SU-DHL-6 (cell line): ENCODE results near the gene PHLDB2.

Source experiments
- H2AFZ ChIP-seq: fragments of 200-600 bp; sonication (generic); 2 replicates; pipeline ENCODE4 v1.6.1; 2014; ENCODE audit warnings: low read depth, mild to moderate bottlenecking, moderate library complexity, mixed read lengths, antibody characterized with exemption, low read length; ENCODE audit not compliant: severe bottlenecking
- H3F3A ChIP-seq: fragments of 200-600 bp; shearing (Covaris generic); 2 replicates; pipeline ENCODE4 v1.6.0; 2016; ENCODE audit warnings: antibody characterized with exemption, mild to moderate bottlenecking; ENCODE audit not compliant: insufficient read depth
- H3K27ac ChIP-seq: fragments of 200-600 bp; sonication (generic); 2 replicates; pipeline ENCODE4 v1.5.1; 2016; ENCODE audit warnings: low read depth, mild to moderate bottlenecking, low read length, moderate library complexity, mixed read lengths
- H3K27me3 ChIP-seq: fragments of 200-600 bp; sonication (generic), shearing (Covaris generic); 2 replicates; pipeline ENCODE4 v1.6.0; 2014; ENCODE audit warnings: mild to moderate bottlenecking, low read length
- H3K36me3 ChIP-seq: fragments of 200-600 bp; sonication (generic); 2 replicates; pipeline ENCODE4 v1.6.1; 2014; ENCODE audit warnings: mild to moderate bottlenecking, low read length, mixed read lengths
- H3K4me2 ChIP-seq: fragments of 300-600, 200-600 bp; shearing (Covaris generic), sonication (generic); 2 replicates; pipeline ENCODE4 v1.6.0; 2014; ENCODE audit warnings: low read length, low read depth, mild to moderate bottlenecking; ENCODE audit not compliant: poor library complexity, severe bottlenecking
- H3K4me3 ChIP-seq: fragments of 200-600 bp; sonication (generic); 2 replicates; pipeline ENCODE4 v1.5.1; 2014; ENCODE audit warnings: antibody characterized with exemption, low read length, mild to moderate bottlenecking, mixed read lengths; ENCODE audit not compliant: insufficient read depth, poor library complexity, severe bottlenecking
- H3K79me2 ChIP-seq: fragments of 200-600 bp; sonication (generic); 2 replicates; pipeline ENCODE4 v1.6.1; 2014; ENCODE audit warnings: mild to moderate bottlenecking, low read length, moderate library complexity; ENCODE audit not compliant: insufficient read depth
- H3K9ac ChIP-seq: fragments of 200-600 bp; sonication (generic); 2 replicates; pipeline ENCODE4 v1.7.0; 2014; ENCODE audit warnings: mild to moderate bottlenecking, low read length
- H3K9me2 ChIP-seq: fragments of 200-600 bp; sonication (generic); replicated peaks from 2 replicates; pipeline ENCODE4 v1.6.1; 2014; ENCODE audit warnings: low read length; ENCODE audit not compliant: insufficient read depth
- H3K9me3 ChIP-seq: fragments of 200-600 bp; sonication (generic); 2 replicates; pipeline ENCODE4 v1.6.1; 2014; ENCODE audit warnings: low read length, mixed read lengths; ENCODE audit not compliant: insufficient read depth
- H4K20me1 ChIP-seq: fragments of 200-600 bp; sonication (generic); 2 replicates; pipeline ENCODE4 v1.6.1; 2014; ENCODE audit warnings: low read depth, mild to moderate bottlenecking, antibody characterized with exemption, low read length, moderate library complexity, mixed read lengths
- CTCF ChIP-seq: fragments of 200-600 bp; sonication (generic); IDR thresholded peaks from one replicate; pipeline ENCODE4 v1.5.1; 2017; ENCODE audit warnings: antibody characterized with exemption, mild to moderate bottlenecking, low read length, moderate library complexity; ENCODE audit not compliant: insufficient read depth, poor library complexity, severe bottlenecking
- EZH2phosphoT487 ChIP-seq: fragments of 200-600 bp; sonication (generic), shearing (Covaris generic); conservative IDR thresholded peaks from 2 replicates; pipeline ENCODE4 v1.6.1; 2018; ENCODE audit warnings: mild to moderate bottlenecking, antibody characterized with exemption, low read length, moderate library complexity, mixed read lengths

Gene PHLDB2

GRCh38 chr3:111932946-111933345 is 73.9 kb downstream of the PHLDB2 start:
- Histone ChIP-seq H3K27ac (no peak overlapping the region), H3K9ac (no peak overlapping the region), H3K4me2 (no peak overlapping the region)

GRCh38 chr3:111936191-111936841 is 77.3 kb downstream of the PHLDB2 start:
- H3K4me2 ChIP-seq: no peak overlapping the region
- no peak for TF ChIP-seq EZH2phosphoT487
- no peak for TF ChIP-seq CTCF
- H3F3A ChIP-seq: no peaks in the 10 kb centered on the region
- H3K9me2 ChIP-seq: no peaks in the 10 kb centered on the region
- no peaks in the 10 kb centered on the region for H4K20me1 ChIP-seq
- no peaks in the 10 kb centered on the region for H3K27me3 ChIP-seq
- H2AFZ ChIP-seq: no peak overlapping the region
- H3K79me2 ChIP-seq: no peaks in the 10 kb centered on the region
- no peak overlapping the region for H3K27ac ChIP-seq
- no peaks in the 10 kb centered on the region for H3K36me3 ChIP-seq
- no peak overlapping the region for H3K9ac ChIP-seq
- H3K9me3 ChIP-seq: no peaks in the 10 kb centered on the region
- H3K4me3 ChIP-seq: no peak overlapping the region

More at GRCh38 chr3:111932946-111933345, 73.9 kb downstream of the PHLDB2 start:
- no peaks in the 10 kb centered on the region for H4K20me1 ChIP-seq
- no peaks in the 10 kb centered on the region for H3K79me2 ChIP-seq
- TF ChIP-seq EZH2phosphoT487: no peak
- TF ChIP-seq CTCF: no peak
- H2AFZ ChIP-seq: no peak overlapping the region
- no peaks in the 10 kb centered on the region for H3K9me2 ChIP-seq
- H3K4me3 ChIP-seq: no peak overlapping the region
- no peaks in the 10 kb centered on the region for H3K27me3 ChIP-seq
- H3F3A ChIP-seq: no peaks in the 10 kb centered on the region
- H3K36me3 ChIP-seq: no peaks in the 10 kb centered on the region
- H3K9me3 ChIP-seq: no peaks in the 10 kb centered on the region

- Histone ChIP-seq H3K9me2 (no peaks in the 10 kb centered on the region), H3K36me3 (no peaks in the 10 kb centered on the region), H3K9me3 (no peaks in the 10 kb centered on the region), H3K27ac (no peak overlapping the region), H2AFZ (no peak overlapping the region), H3K79me2 (no peaks in the 10 kb centered on the region), H3F3A (no peaks in the 10 kb centered on the region), H3K9ac (no peak overlapping the region), H4K20me1 (no peaks in the 10 kb centered on the region), H3K27me3 (no peaks in the 10 kb centered on the region), H3K4me2 (no peak overlapping the region), H3K4me3 (no peak overlapping the region)
- no peak for TF ChIP-seq EZH2phosphoT487
- no peak for TF ChIP-seq CTCF
Measured at GRCh38 chr3:111936967-111937366, 77.9 kb downstream of the PHLDB2 start.
